ENCODE data around the gene RHOT2.

DNA sequence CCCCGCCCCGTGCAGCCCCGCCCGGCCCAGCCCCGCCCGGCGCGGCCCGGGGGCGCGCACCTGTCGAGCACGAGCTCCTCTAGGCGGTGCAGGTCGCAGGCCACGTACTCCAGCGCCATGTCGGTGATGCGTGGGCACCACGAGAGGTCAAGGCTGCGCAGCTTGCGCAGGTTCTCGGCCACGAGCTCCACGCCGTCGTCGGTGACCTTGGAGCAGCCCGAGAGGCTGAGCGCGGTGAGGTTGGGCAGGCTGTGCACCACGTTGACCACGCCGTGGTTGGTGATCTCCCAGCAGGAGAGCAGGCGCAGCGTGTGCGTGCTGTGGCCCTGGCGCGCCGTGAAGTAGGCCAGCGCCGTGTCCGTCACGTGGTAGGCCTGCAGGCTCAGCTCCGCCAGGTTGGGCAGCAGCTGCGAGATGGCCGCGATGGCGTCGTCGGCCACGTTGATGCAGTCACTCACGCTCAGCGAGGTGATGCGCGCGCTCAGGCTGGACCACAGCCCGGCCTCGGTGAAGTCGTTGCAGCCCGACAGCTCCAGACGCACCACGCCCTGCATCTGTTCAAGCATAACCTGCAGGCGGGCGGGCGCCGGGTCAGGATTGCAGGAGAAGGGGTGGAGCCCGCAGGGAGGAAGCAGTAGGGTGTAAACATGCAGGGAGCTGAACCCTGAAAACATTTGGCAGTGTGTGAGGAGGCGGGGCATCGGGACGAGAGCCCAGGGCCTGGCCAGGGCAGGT is 27.6 kb downstream of the RHOT2 start:
- TF ChIP-seq CBX3 (IDR thresholded peaks at IDR 0.05; ENCODE audit: borderline replicate concordance in 1 of 2, low read length in 2 of 2) (peak in 1 of 2 experiments; percentile 78; a peak in 1 of 3 replicates), CHD2 (IDR thresholded peaks at IDR 0.05; ENCODE audit: low read depth, low read length) (no peak), SMARCA5 (IDR thresholded peaks at IDR 0.05) (0 out of 2 replicates have a peak, but pooled peaks have one; percentile 25), ELF4 (CRISPR knock-in tag; IDR thresholded peaks at IDR 0.05) (no peak), PHF20 (IDR thresholded peaks at IDR 0.05; ENCODE audit: partially characterized antibody) (no peak), CAMTA2 (CRISPR knock-in tag; conservative IDR thresholded peaks at IDR 0.05) (no peak), YY1 (IDR thresholded peaks at IDR 0.05; ENCODE audit: borderline replicate concordance in 1 of 3, control insufficient read depth in 1 of 3, extremely low read depth in 1 of 3, insufficient read depth in 3 of 3, insufficient read length in 1 of 3, insufficient replicate concordance in 2 of 3, low read depth in 1 of 3, low read length in 2 of 3) (peak in 2 of 3 experiments; percentile 26 to 59), KDM5B (IDR thresholded peaks at IDR 0.05; ENCODE audit: insufficient replicate concordance, low read depth, low read length) (no peak), JUN (IDR thresholded peaks at IDR 0.05; ENCODE audit: borderline replicate concordance, low read depth, low read length) (no peak), JUN (CRISPR knock-in tag; IDR thresholded peaks at IDR 0.05; ENCODE audit: borderline replicate concordance) (peak; percentile 92), SLC30A9 (CRISPR knock-in tag; IDR thresholded peaks at IDR 0.05) (no peak), SAFB2 (IDR thresholded peaks at IDR 0.05; ENCODE audit: borderline replicate concordance, low read depth, low read length, severe bottlenecking) (no peak)
- TF ChIP-seq, protein P1, sequence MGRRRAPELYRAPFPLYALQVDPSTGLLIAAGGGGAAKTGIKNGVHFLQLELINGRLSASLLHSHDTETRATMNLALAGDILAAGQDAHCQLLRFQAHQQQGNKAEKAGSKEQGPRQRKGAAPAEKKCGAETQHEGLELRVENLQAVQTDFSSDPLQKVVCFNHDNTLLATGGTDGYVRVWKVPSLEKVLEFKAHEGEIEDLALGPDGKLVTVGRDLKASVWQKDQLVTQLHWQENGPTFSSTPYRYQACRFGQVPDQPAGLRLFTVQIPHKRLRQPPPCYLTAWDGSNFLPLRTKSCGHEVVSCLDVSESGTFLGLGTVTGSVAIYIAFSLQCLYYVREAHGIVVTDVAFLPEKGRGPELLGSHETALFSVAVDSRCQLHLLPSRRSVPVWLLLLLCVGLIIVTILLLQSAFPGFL (CRISPR knock-in tag; IDR thresholded peaks at IDR 0.05): no peak
- TF ChIP-seq, protein P2, sequence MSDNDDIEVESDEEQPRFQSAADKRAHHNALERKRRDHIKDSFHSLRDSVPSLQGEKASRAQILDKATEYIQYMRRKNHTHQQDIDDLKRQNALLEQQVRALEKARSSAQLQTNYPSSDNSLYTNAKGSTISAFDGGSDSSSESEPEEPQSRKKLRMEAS (CRISPR knock-in tag; IDR thresholded peaks at IDR 0.05): peak; percentile 99

Measured in K562 (cell line).